PC-9 (cell line): ENCODE measurements around the gene DOCK2. TPM values are rescaled to one million over a fixed set of nuclear protein-coding genes. Genes with fewer than 3 reads are reported as not detected.

ENCODE experiments used
- BruUV-seq: library from RNA; stranded (reverse); fragments of 400-500 nt; replicated peaks from 2 replicates; lab custom pipeline; 2021; lab: Mats Ljungman, UMichigan
- CTCF ChIA-PET: fragments of 300-600 bp; sonication (Branson Sonifier 250); formaldehyde crosslinking; loops from one replicate; lab custom pipeline; 2022; ENCODE audit warnings: antibody characterized with exemption; lab: Charles Lee
- POLR2A ChIA-PET: fragments of 300-600 bp; sonication (Branson Sonifier 250); formaldehyde crosslinking; loops from one replicate; lab custom pipeline; 2022; ENCODE audit warnings: antibody characterized with exemption; ENCODE audit not compliant: unreplicated experiment; lab: Charles Lee
- DNase-seq, 2 experiments: peaks; one replicate each; pipeline versions ENCODE4 v3.0.0 to v3.0.0-alpha.2; 2015 to 2022; ENCODE audit warnings: mixed read lengths in 1 of 2
- H2AFZ ChIP-seq: fragments of 200-600 bp; sonication (generic); 2 replicates; pipeline ENCODE4 v1.8.1; 2017; ENCODE audit warnings: antibody characterized with exemption
- H3F3A ChIP-seq: fragments of 200-600 bp; sonication (generic); 2 replicates; pipeline ENCODE4 v1.8.1; 2017; ENCODE audit warnings: antibody characterized with exemption, mild to moderate bottlenecking, low read depth; ENCODE audit not compliant: insufficient read depth
- H3K27ac ChIP-seq: fragments of 200-600 bp; sonication (generic); 2 replicates; pipeline ENCODE4 v1.6.1; 2016; ENCODE audit warnings: mixed run types
- H3K27me3 ChIP-seq: fragments of 200-600 bp; sonication (generic); 2 replicates; pipeline ENCODE4 v1.6.1; 2016; ENCODE audit warnings: low read depth, mixed run types; ENCODE audit not compliant: insufficient read depth
- H3K36me3 ChIP-seq: fragments of 200-600 bp; sonication (generic); 2 replicates; pipeline ENCODE4 v1.6.1; 2016; ENCODE audit warnings: low read depth, mixed run types
- H3K4me1 ChIP-seq: fragments of 200-600 bp; sonication (generic); replicated peaks from 2 replicates; pipeline ENCODE4 v1.6.1; 2016; ENCODE audit warnings: mixed run types; ENCODE audit not compliant: insufficient read depth
- H3K4me2 ChIP-seq: fragments of 200-600 bp; sonication (generic); 2 replicates; pipeline ENCODE4 v1.6.1; 2017; ENCODE audit warnings: mixed run types
- H3K4me3 ChIP-seq: fragments of 200-600 bp; sonication (generic); 2 replicates; pipeline ENCODE4 v1.6.1; 2016; ENCODE audit warnings: mixed run types
- H3K79me2 ChIP-seq: fragments of 200-600 bp; sonication (generic); 2 replicates; pipeline ENCODE4 v1.6.1; 2017; ENCODE audit warnings: low read depth, mixed run types
- H3K9me2 ChIP-seq: fragments of 200-600 bp; sonication (generic); 2 replicates; pipeline ENCODE4 v1.8.1; 2017; ENCODE audit warnings: mild to moderate bottlenecking; ENCODE audit not compliant: insufficient read depth
- H3K9me3 ChIP-seq: fragments of 200-600 bp; sonication (generic); 2 replicates; pipeline ENCODE4 v1.8.1; 2016; ENCODE audit warnings: low read depth; ENCODE audit not compliant: insufficient read depth
- H4K20me1 ChIP-seq: fragments of 200-600 bp; sonication (generic); 2 replicates; pipeline ENCODE4 v1.8.1; 2017; ENCODE audit not compliant: insufficient read depth
- EZH2 ChIP-seq: fragments of 200-600 bp; sonication (generic); IDR thresholded peaks from 2 replicates; pipeline ENCODE4 v1.8.0; 2017; ENCODE audit warnings: antibody characterized with exemption, low read depth
- intact Hi-C: fragments of 100-400 bp; cut with micrococcal nuclease; formaldehyde crosslinking; loops from one replicate; pipeline ENCODE4 v1.10.0; 2022; ENCODE audit not compliant: unreplicated experiment
- total RNA-seq: library from RNA; stranded (reverse); gene quantifications from 2 replicates; pipeline ENCODE4 v1.2.3, GENCODE V29; 2021
- TF ChIP-seq, protein P1 (sequence below): fragments of 200-600 bp; sonication (generic); conservative IDR thresholded peaks from 2 replicates; pipeline ENCODE4 v1.6.1; 2017; ENCODE audit warnings: mixed run types, antibody characterized with exemption, mild to moderate bottlenecking, moderate library complexity

Gene DOCK2
- total RNA-seq, 1 experiment from 2014 or later = 0.41 TPM

DNA sequence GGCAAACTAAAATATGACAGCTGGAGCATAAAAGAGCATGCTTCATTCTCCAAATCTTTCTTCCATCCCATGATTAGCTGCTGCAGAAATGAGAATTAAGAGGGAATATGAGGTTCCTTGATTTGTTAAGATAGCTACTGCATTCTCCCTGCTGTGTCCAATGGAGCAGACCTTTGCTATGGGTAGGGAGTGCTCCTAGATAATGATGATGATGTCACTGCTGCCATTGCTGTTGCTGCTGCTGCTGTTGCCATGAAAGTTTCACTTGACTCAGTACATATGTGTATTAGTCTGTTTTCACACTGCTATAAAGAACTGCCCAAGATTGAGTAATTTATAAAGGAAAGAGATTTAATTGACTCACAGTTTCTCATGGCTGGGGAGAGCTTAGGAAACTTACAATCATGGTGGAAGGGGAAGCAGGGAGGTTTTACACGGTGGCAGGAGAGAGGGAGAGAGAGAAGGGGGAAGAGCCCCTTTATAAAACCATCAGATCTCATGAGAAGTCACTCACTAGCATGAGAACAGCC is 214.3 kb downstream of the DOCK2 start:
- Histone ChIP-seq H3K9me3 (peaks cover 18% of the 10 kb centered on the region), H3K4me3 (no peak overlapping the region), H3K4me1 (0 out of 2 replicates have a peak, but pooled peaks cover under 1% of the 10 kb centered on the region), H4K20me1 (no peaks in the 10 kb centered on the region), H3F3A (no peaks in the 10 kb centered on the region), H3K9me2 (no peaks in the 10 kb centered on the region), H3K4me2 (no peak overlapping the region), H2AFZ (no peak overlapping the region), H3K27ac (no peak overlapping the region), H3K36me3 (no peaks in the 10 kb centered on the region), H3K79me2 (no peaks in the 10 kb centered on the region), H3K27me3 (no peaks in the 10 kb centered on the region)
- intact Hi-C loops = no loop called here
- TF ChIP-seq, protein P1, sequence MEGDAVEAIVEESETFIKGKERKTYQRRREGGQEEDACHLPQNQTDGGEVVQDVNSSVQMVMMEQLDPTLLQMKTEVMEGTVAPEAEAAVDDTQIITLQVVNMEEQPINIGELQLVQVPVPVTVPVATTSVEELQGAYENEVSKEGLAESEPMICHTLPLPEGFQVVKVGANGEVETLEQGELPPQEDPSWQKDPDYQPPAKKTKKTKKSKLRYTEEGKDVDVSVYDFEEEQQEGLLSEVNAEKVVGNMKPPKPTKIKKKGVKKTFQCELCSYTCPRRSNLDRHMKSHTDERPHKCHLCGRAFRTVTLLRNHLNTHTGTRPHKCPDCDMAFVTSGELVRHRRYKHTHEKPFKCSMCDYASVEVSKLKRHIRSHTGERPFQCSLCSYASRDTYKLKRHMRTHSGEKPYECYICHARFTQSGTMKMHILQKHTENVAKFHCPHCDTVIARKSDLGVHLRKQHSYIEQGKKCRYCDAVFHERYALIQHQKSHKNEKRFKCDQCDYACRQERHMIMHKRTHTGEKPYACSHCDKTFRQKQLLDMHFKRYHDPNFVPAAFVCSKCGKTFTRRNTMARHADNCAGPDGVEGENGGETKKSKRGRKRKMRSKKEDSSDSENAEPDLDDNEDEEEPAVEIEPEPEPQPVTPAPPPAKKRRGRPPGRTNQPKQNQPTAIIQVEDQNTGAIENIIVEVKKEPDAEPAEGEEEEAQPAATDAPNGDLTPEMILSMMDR = no peak
- no peak for TF ChIP-seq EZH2
- no peak for DNase-seq
- POLR2A ChIA-PET = no interaction called here
- CTCF ChIA-PET = no interaction called here
- no TSS peak for BruUV-seq

DNA sequence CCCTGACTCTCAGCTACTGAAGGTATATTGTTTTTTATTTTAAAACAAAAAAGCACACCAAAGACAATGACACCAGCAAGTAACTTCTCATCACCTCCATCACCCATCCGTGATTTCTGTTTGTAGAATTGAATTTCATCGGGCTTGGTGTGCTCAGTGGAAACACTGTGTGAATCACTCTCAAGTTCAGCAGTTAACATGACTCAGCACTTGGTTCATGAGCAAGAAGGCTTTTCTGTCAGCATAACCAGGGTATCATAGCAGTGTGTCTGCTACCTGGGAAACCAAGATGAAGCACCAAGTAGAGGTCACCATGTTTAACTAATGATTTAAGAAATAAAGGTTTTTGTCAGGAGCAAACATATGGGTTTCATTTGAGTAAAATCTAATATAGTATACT is 219.5 kb downstream of the DOCK2 start:
- H2AFZ ChIP-seq = no peak overlapping the region
- H3K4me3 ChIP-seq = no peak overlapping the region
- H3K4me1 ChIP-seq = peaks cover 8% of the 10 kb centered on the region; the same call in 1 of the 2 replicates
- TF ChIP-seq, protein P1 = no peak
- TF ChIP-seq EZH2 = no peak
- intact Hi-C loops = no loop called here
- peak in 1 of 2 experiments; percentile 51 for DNase-seq
- H3K79me2 ChIP-seq = no peaks in the 10 kb centered on the region
- no peaks in the 10 kb centered on the region for H4K20me1 ChIP-seq
- ChIA-PET CTCF (no interaction called here), POLR2A (no interaction called here)
- H3K9me3 ChIP-seq = peaks cover 4% of the 10 kb centered on the region; the same call in 1 of the 2 replicates
- no peaks in the 10 kb centered on the region for H3K27me3 ChIP-seq
- no peaks in the 10 kb centered on the region for H3K9me2 ChIP-seq
- H3K36me3 ChIP-seq = no peaks in the 10 kb centered on the region
- no peaks in the 10 kb centered on the region for H3F3A ChIP-seq
- no TSS peak for BruUV-seq
- H3K27ac ChIP-seq = 0 out of 2 replicates have a peak overlapping the region, but pooled peaks have one; percentile 14
- no peak overlapping the region for H3K4me2 ChIP-seq

DNA sequence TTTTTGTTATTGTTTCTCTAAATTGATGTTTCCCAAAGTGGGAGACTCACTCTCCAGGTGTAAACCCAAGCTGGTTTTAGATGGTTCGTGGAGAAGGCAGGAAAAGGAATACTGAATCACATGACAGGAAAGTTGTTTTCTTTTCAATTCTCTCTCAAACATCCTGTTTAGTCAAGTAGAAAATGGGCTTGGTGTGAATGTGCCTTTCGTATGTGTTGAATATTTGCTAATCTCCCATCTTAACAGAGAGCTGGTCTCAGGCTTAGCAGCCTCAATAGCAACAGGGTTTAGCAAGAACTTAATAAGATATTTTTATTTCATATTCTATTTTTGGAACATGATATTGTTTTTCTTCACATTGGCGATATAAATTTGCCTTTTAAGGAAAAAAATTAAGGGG is 223.5 kb downstream of the DOCK2 start:
- no peak overlapping the region for H3K4me3 ChIP-seq
- intact Hi-C loops = no loop called here
- no peak overlapping the region for H2AFZ ChIP-seq
- no peaks in the 10 kb centered on the region for H3K9me2 ChIP-seq
- H3K27ac ChIP-seq = no peak overlapping the region
- no peak for DNase-seq
- CTCF ChIA-PET = no interaction called here
- H4K20me1 ChIP-seq = no peaks in the 10 kb centered on the region
- no peak overlapping the region for H3K4me2 ChIP-seq
- POLR2A ChIA-PET = no interaction called here
- H3K27me3 ChIP-seq = no peaks in the 10 kb centered on the region
- H3K36me3 ChIP-seq = no peaks in the 10 kb centered on the region
- TF ChIP-seq, protein P1 = no peak
- no peak for TF ChIP-seq EZH2
- no TSS peak for BruUV-seq
- no peaks in the 10 kb centered on the region for H3K9me3 ChIP-seq
- peaks cover 8% of the 10 kb centered on the region; the same call in 1 of the 2 replicates for H3K4me1 ChIP-seq
- H3F3A ChIP-seq = no peaks in the 10 kb centered on the region
- H3K79me2 ChIP-seq = no peaks in the 10 kb centered on the region
